ENCODE results near the gene IPO13.

The IPO13 gene

GRCh38 chr1:43949678-43950077 lies 2.9 kb downstream of the IPO13 start:
- DNase-seq (ENCODE audit: low read depth): no peak

GRCh38 chr1:43951021-43951985 lies 4.6 kb downstream of the IPO13 start:
- no peak for DNase-seq (ENCODE audit: low read depth)

GRCh38 chr1:43952731-43953346 lies 6.1 kb downstream of the IPO13 start:
- no peak for DNase-seq (ENCODE audit: low read depth)

GRCh38 chr1:43953361-43953760 lies 6.6 kb downstream of the IPO13 start:
- no peak for DNase-seq (ENCODE audit: low read depth)

- no peak for DNase-seq (ENCODE audit: low read depth)
These were observed 7.3 kb downstream of the IPO13 start for GRCh38 chr1:43954036-43954435.

- DNase-seq (ENCODE audit: low read depth): no peak
These were observed 9.5 kb downstream of the IPO13 start for GRCh38 chr1:43956234-43956633.

GRCh38 chr1:43957407-43958040 lies 10.8 kb downstream of the IPO13 start:
- DNase-seq (ENCODE audit: low read depth): no peak

- no peak for DNase-seq (ENCODE audit: low read depth)
These were observed 11.9 kb downstream of the IPO13 start for GRCh38 chr1:43958351-43959255.

GRCh38 chr1:43960798-43961197 lies 14.0 kb downstream of the IPO13 start:
- no peak for DNase-seq (ENCODE audit: low read depth)

- DNase-seq (ENCODE audit: low read depth): no peak
These were observed 14.9 kb downstream of the IPO13 start for GRCh38 chr1:43961692-43962091.

GRCh38 chr1:43962324-43962723 lies 15.6 kb downstream of the IPO13 start:
- DNase-seq (ENCODE audit: low read depth): no peak

GRCh38 chr1:43963006-43963405 lies 16.3 kb downstream of the IPO13 start:
- no peak for DNase-seq (ENCODE audit: low read depth)

- no peak for DNase-seq (ENCODE audit: low read depth)
These were observed 17.1 kb downstream of the IPO13 start for GRCh38 chr1:43963890-43964289.

- no peak for DNase-seq (ENCODE audit: low read depth)
These were observed 18.6 kb downstream of the IPO13 start for GRCh38 chr1:43965316-43965715.

- DNase-seq (ENCODE audit: low read depth): no peak
These were observed 21.7 kb downstream of the IPO13 start for GRCh38 chr1:43968348-43968948.

GRCh38 chr1:43969416-43969745 lies 22.6 kb downstream of the IPO13 start:
- no peak for DNase-seq (ENCODE audit: low read depth)

- peak; percentile 92 for DNase-seq (ENCODE audit: low read depth)
These were observed 23.2 kb downstream of the IPO13 start, which contains the start of gene DPH2 for GRCh38 chr1:43969746-43970466. Gene DPH2, plus strand, starts transcription at chr1:43970010. Its CDS starts 166 bp downstream, at chr1:43970176.

GRCh38 chr1:43970502-43970901 lies 23.8 kb downstream of the IPO13 start:
- no peak for DNase-seq (ENCODE audit: low read depth)

GRCh38 chr1:43970911-43971310 lies 24.2 kb downstream of the IPO13 start:
- DNase-seq (ENCODE audit: low read depth): no peak

GRCh38 chr1:43971336-43971980 lies 24.7 kb downstream of the IPO13 start:
- DNase-seq (ENCODE audit: low read depth): no peak
